Hepatocyte (in vitro differentiated cells): Measurements from ENCODE around the gene NCAM1. TPM values are rescaled to one million over a fixed set of nuclear protein-coding genes. Genes with fewer than 3 reads are reported as not detected.
A peak's percentile ranks its signal among the peaks of the same experiment; 100 is the strongest.

Source experiments
- DNase-seq: peaks from one replicate; pipeline ENCODE4 v3.0.0-alpha.2; 2016; ENCODE audit warnings: low spot score
- H2AFZ ChIP-seq: fragments of 200-600 bp; sonication (generic); 2 replicates; pipeline ENCODE4 v1.6.0; 2016; ENCODE audit warnings: antibody characterized with exemption, mild to moderate bottlenecking
- H3K27ac ChIP-seq: fragments of 200-600 bp; sonication (generic); 2 replicates; pipeline ENCODE4 v1.5.1; 2016; ENCODE audit warnings: mild to moderate bottlenecking
- H3K27me3 ChIP-seq: fragments of 200-600 bp; sonication (generic); 2 replicates; pipeline ENCODE4 v1.6.1; 2016
- H3K36me3 ChIP-seq: fragments of 200-600 bp; sonication (generic); replicated peaks from 2 replicates; pipeline ENCODE4 v1.5.1; 2016; ENCODE audit warnings: low read depth; ENCODE audit not compliant: insufficient read depth
- H3K4me1 ChIP-seq: fragments of 200-600 bp; sonication (generic); 2 replicates; pipeline ENCODE4 v1.5.1; 2016; ENCODE audit warnings: mild to moderate bottlenecking, moderate library complexity; ENCODE audit not compliant: insufficient read depth
- H3K4me2 ChIP-seq: fragments of 200-600 bp; sonication (generic); 2 replicates; pipeline ENCODE4 v1.6.0; 2016
- H3K4me3 ChIP-seq: fragments of 200-600 bp; sonication (generic); 2 replicates; pipeline ENCODE4 v1.5.1; 2016; ENCODE audit warnings: mild to moderate bottlenecking
- H3K79me2 ChIP-seq: fragments of 200-600 bp; sonication (generic); 2 replicates; pipeline ENCODE4 v1.6.0; 2017; ENCODE audit warnings: mild to moderate bottlenecking
- H3K9me2 ChIP-seq: fragments of 200-600 bp; sonication (generic); replicated peaks from 2 replicates; pipeline ENCODE4 v1.6.0; 2017; ENCODE audit warnings: mild to moderate bottlenecking; ENCODE audit not compliant: insufficient read depth
- H3K9me3 ChIP-seq: fragments of 200-600 bp; sonication (generic); 2 replicates; pipeline ENCODE4 v1.5.1; 2016; ENCODE audit warnings: low read depth, mild to moderate bottlenecking
- H4K20me1 ChIP-seq: fragments of 200-600 bp; sonication (generic); 2 replicates; pipeline ENCODE4 v1.6.0; 2016; ENCODE audit warnings: mild to moderate bottlenecking; ENCODE audit not compliant: insufficient read depth, poor library complexity, severe bottlenecking
- CTCF ChIP-seq: fragments of 200-600 bp; sonication (generic); IDR thresholded peaks from 2 replicates; pipeline ENCODE4 v1.5.1; 2016; ENCODE audit warnings: antibody characterized with exemption, mild to moderate bottlenecking; ENCODE audit not compliant: poor library complexity
- EZH2 ChIP-seq: fragments of 200-600 bp; sonication (generic); IDR thresholded peaks from 2 replicates; pipeline ENCODE4 v1.6.1; 2016; ENCODE audit warnings: antibody characterized with exemption, mild to moderate bottlenecking, borderline replicate concordance
- EZH2phosphoT487 ChIP-seq: fragments of 200-600 bp; sonication (generic); IDR thresholded peaks from one replicate; pipeline ENCODE4 v1.6.1; 2018; ENCODE audit warnings: antibody characterized with exemption, mild to moderate bottlenecking, low read depth, moderate library complexity; ENCODE audit not compliant: unreplicated experiment, severe bottlenecking
- WGBS: methylation state at CpG from one replicate; pipeline ENCODE4 v1.1.6; 2016; ENCODE audit warnings: low lambda C conversion rate; ENCODE audit errors: missing lambda C conversion rate; 5-methylcytosine and 5-hydroxymethylcytosine counted together
- polyA plus RNA-seq: library from polyadenylated mRNA; unstranded; fragments of >200 nt; fragmentation: Nextera tagmentation; extraction: Ambion mirVana; gene quantifications from 2 replicates; pipeline ENCODE4 v1.2.1, GENCODE V29; 2016
- total RNA-seq: library from RNA; depleted of rRNA; stranded (reverse); fragments of >200 nt; gene quantifications from 2 replicates; pipeline ENCODE4 v1.2.3, GENCODE V29; 2014

NCAM1 gene
- total and polyA plus RNA-seq, 2 experiments from 2014 or later, result 12.4 to 27.2 TPM

DNA sequence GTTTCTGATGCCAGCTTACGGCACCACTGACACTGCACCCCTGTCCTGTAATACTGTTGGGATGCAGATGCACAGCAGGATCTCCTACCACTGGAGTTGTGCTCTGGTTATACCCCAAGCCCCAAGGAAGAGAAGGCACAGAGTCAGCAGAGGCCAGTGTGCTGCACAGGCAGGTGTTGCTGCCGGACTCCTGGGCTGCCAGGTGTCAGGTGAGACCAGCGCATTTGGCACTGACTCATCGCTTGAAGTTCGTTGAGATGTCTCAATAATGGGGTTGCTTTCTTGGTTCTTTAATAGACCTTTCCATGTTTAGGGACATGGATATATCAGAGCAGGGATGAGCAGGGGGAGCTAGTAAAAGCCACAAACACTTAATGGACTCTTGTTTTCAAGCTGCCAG is 277.5 kb downstream of the NCAM1 start:
- Histone ChIP-seq H4K20me1 (no peaks in the 10 kb centered on the region), H3K4me3 (no peak overlapping the region), H3K9me3 (no peaks in the 10 kb centered on the region), H3K4me2 (no peak overlapping the region), H3K27ac (no peak overlapping the region), H3K79me2 (no peaks in the 10 kb centered on the region), H3K4me1 (peaks cover 30% of the 10 kb centered on the region), H2AFZ (no peak overlapping the region), H3K36me3 (no peaks in the 10 kb centered on the region), H3K9me2 (no peaks in the 10 kb centered on the region), H3K27me3 (peaks cover 9% of the 10 kb centered on the region)
- 96% methylated on average over 5 of the region's 5 CpGs for WGBS
- TF ChIP-seq EZH2, result no peak
- DNase-seq, result no peak

DNA sequence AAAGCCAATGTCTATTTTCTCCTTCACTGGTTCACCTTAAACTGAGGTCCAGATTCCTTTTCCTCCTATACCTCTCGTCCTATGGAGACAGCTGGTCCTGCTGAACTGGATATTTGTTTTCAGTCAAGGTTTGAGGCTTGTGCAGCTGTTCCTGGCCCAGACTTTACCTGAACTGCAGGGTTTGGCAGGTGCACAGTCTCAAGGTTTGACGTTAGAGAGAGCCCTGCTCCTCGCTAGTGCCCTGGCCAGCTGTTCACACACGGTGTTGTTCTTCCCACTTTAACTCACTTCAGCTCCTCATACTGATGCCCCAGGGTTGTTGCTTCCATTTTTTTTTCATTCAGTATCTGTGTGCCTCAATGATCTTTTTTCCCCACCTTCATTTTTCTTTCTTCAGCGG is 279.2 kb downstream of the NCAM1 start:
- Histone ChIP-seq H3K4me3 (no peak overlapping the region), H3K36me3 (no peaks in the 10 kb centered on the region), H3K27me3 (peaks cover 9% of the 10 kb centered on the region), H3K4me2 (no peak overlapping the region), H3K9me3 (no peaks in the 10 kb centered on the region), H3K4me1 (peaks cover 30% of the 10 kb centered on the region), H3K79me2 (no peaks in the 10 kb centered on the region), H3K27ac (peak overlapping the region; percentile 25), H3K9me2 (no peaks in the 10 kb centered on the region), H4K20me1 (no peaks in the 10 kb centered on the region), H2AFZ (no peak overlapping the region)
- no peak for DNase-seq
- 80% methylated on average over 5 of the region's 5 CpGs for WGBS
- TF ChIP-seq EZH2phosphoT487 (no peak), EZH2 (no peak), CTCF (no peak)

DNA sequence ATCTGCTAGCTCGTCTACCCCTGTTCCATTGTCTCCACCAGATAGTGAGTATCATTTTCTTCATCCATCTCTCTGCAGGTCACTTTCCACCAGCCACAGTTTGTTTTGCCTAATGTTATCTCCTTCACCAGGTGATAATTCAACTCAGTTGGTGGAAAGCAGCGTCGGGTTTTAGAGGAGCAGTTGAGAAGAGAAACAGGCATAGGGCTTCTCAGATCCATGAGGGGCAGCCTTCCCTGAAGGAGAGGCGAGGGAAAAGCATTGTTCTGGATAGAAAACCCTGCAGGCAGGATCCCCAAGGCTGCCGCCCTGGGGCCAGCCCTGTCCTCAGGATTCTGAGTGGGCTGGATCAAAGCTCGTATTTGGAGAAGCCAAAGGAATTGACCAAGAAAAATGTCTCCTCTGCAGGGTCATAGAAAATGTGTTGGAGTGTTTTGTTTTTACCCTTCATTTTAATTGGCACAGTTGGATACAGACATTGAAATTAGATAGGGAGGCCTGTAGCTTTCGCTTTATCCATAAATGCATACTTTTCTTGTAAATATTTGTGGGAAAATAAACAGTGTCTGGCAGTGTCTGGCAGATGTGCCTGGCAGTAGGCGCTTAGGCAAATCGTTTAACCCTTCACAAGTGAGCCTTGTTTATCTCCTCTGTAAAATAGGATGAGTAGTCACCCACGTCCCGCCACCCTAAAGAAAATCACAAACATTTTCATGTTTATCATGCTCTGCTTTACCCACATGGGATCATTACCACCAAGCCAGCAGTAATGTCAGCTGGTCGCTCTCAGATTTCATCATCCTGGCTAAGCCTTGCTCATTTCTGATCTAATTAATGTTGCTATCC is 279.8 kb downstream of the NCAM1 start:
- WGBS, result 26% methylated on average over 12 of the region's 12 CpGs
- no peak overlapping the region for H3K4me3 ChIP-seq
- H3K9me2 ChIP-seq, result no peaks in the 10 kb centered on the region
- H3K36me3 ChIP-seq, result no peaks in the 10 kb centered on the region
- no peaks in the 10 kb centered on the region for H4K20me1 ChIP-seq
- H3K9me3 ChIP-seq, result no peaks in the 10 kb centered on the region
- peaks cover 30% of the 10 kb centered on the region for H3K4me1 ChIP-seq
- DNase-seq, result peak; percentile 19
- TF ChIP-seq EZH2phosphoT487, result no peak
- H3K4me2 ChIP-seq, result peak overlapping the region; percentile 24
- peaks cover 9% of the 10 kb centered on the region for H3K27me3 ChIP-seq
- H3K79me2 ChIP-seq, result no peaks in the 10 kb centered on the region
- no peak overlapping the region for H2AFZ ChIP-seq
- peak overlapping the region; percentile 25 for H3K27ac ChIP-seq

GRCh38 chr11:113241636-113242054 is 280.4 kb downstream of the NCAM1 start:
- H4K20me1 ChIP-seq, result no peaks in the 10 kb centered on the region
- H3K4me3 ChIP-seq, result no peak overlapping the region
- no peak for DNase-seq
- TF ChIP-seq EZH2, result no peak
- TF ChIP-seq CTCF, result no peak
- TF ChIP-seq EZH2phosphoT487, result no peak
- H3K36me3 ChIP-seq, result no peaks in the 10 kb centered on the region
- peaks cover 30% of the 10 kb centered on the region for H3K4me1 ChIP-seq
- peak overlapping the region; percentile 25 for H3K27ac ChIP-seq
- H2AFZ ChIP-seq, result no peak overlapping the region
- peaks cover 9% of the 10 kb centered on the region for H3K27me3 ChIP-seq
- no peaks in the 10 kb centered on the region for H3K79me2 ChIP-seq
- H3K9me2 ChIP-seq, result no peaks in the 10 kb centered on the region
- peak overlapping the region; percentile 24 for H3K4me2 ChIP-seq
- no peaks in the 10 kb centered on the region for H3K9me3 ChIP-seq
- 88% methylated on average over 4 of the region's 4 CpGs for WGBS
